Lower leg skin (tissue), 4 donors: ENCODE data around the gene BTC. TPM values are rescaled to one million over a fixed set of nuclear protein-coding genes. Genes with fewer than 3 reads are reported as not detected.

Experiments
- DNase-seq, 2 donors: peaks; one replicate each; pipeline ENCODE4 v3.0.0-alpha.2; 2019; ENCODE audit warnings: low spot score in 2 of 2
- H3K4me3 ChIP-seq: fragments of 200-600 bp; sonication (generic); 2 replicates; pipeline ENCODE4 v1.5.1; 2017; ENCODE audit warnings: mild to moderate bottlenecking, low read depth; ENCODE audit not compliant: poor library complexity, severe bottlenecking
- POLR2A ChIP-seq, 2 donors: fragments of 450-650 bp; IDR thresholded peaks; one replicate each; pipeline ENCODE4 v1.6.1; 2016 to 2017; ENCODE audit warnings: antibody characterized with exemption in 2 of 2, mild to moderate bottlenecking in 1 of 2, moderate library complexity in 1 of 2
- WGBS, 2 donors: methylation state at CpG; one replicate each; pipeline ENCODE4 v1.1.5; 2018; 5-methylcytosine and 5-hydroxymethylcytosine counted together
- intact Hi-C: fragments of 100-400 bp; cut with DNase I; formaldehyde crosslinking; loops from one replicate; pipeline ENCODE4 v1.15.0; 2023; ENCODE audit warnings: low total_unique reads
- total RNA-seq, 4 donors: library from RNA; depleted of rRNA; stranded (reverse); fragments of >200 nt; gene quantifications; one replicate each; pipeline ENCODE4 v1.1.0, GENCODE V29; 2016
- TF ChIP-seq, protein P1 (sequence below), 3 donors: fragments of 450-650 bp; IDR thresholded peaks; one replicate each; pipeline ENCODE4 v1.5.1; 2016; ENCODE audit warnings: antibody characterized with exemption in 3 of 3, mild to moderate bottlenecking in 3 of 3, moderate library complexity in 2 of 3

Gene BTC
- total RNA-seq, 4 donors from 2014 or later: 35.7 to 99.6 (median 54.9) TPM

GRCh38 chr4:74757136-74757535 is 37.2 kb downstream of the BTC start:
- TF ChIP-seq, protein P1, sequence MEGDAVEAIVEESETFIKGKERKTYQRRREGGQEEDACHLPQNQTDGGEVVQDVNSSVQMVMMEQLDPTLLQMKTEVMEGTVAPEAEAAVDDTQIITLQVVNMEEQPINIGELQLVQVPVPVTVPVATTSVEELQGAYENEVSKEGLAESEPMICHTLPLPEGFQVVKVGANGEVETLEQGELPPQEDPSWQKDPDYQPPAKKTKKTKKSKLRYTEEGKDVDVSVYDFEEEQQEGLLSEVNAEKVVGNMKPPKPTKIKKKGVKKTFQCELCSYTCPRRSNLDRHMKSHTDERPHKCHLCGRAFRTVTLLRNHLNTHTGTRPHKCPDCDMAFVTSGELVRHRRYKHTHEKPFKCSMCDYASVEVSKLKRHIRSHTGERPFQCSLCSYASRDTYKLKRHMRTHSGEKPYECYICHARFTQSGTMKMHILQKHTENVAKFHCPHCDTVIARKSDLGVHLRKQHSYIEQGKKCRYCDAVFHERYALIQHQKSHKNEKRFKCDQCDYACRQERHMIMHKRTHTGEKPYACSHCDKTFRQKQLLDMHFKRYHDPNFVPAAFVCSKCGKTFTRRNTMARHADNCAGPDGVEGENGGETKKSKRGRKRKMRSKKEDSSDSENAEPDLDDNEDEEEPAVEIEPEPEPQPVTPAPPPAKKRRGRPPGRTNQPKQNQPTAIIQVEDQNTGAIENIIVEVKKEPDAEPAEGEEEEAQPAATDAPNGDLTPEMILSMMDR (IDR thresholded peaks at IDR 0.05): no peak
- no peak for TF ChIP-seq POLR2A (IDR thresholded peaks at IDR 0.05)

GRCh38 chr4:74755486-74755885 is 38.8 kb downstream of the BTC start:
- TF ChIP-seq POLR2A (IDR thresholded peaks at IDR 0.05): no peak
- TF ChIP-seq, protein P1 (IDR thresholded peaks at IDR 0.05): no peak
- 71 to 78% methylated on average over 7 of the region's 7 CpGs for WGBS, 2 donors
- intact Hi-C loops: no loop called here
- H3K4me3 ChIP-seq: no peak overlapping the region
- no peak for DNase-seq

More at GRCh38 chr4:74757136-74757535, 37.2 kb downstream of the BTC start:
- DNase-seq: no peak
- H3K4me3 ChIP-seq: no peak overlapping the region
- intact Hi-C loops: no loop called here

- TF ChIP-seq, protein P1 (IDR thresholded peaks at IDR 0.05): no peak
- TF ChIP-seq POLR2A (IDR thresholded peaks at IDR 0.05): no peak
- DNase-seq: no peak
- intact Hi-C loops: no loop called here
- no peak overlapping the region for H3K4me3 ChIP-seq
Measured at GRCh38 chr4:74754218-74754617, 40.1 kb downstream of the BTC start.

- no peak overlapping the region for H3K4me3 ChIP-seq
- TF ChIP-seq, protein P1 (IDR thresholded peaks at IDR 0.05): no peak
- TF ChIP-seq POLR2A (IDR thresholded peaks at IDR 0.05): no peak
- intact Hi-C loops: no loop called here
- DNase-seq: no peak
Measured at GRCh38 chr4:74752798-74753197, 41.5 kb downstream of the BTC start.

DNA sequence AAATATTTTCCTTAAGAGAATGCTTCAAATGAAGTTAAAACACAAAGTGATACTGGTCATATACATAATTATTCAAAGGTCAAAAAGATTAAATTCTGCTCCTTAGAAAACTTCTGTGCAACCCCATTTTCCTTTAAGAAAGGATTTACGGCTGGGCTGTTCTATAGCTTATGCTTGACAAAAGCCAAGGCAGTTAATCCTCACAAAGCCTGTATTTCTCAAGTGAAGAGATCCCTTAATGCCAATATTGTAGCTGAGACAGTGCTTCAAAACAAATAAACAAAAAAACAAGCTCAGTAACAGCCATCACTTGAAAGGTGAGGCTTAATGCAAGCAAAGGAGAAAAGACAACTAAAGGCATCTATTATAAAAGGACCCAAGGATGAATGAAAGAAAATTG is 42.5 kb downstream of the BTC start:
- WGBS, 2 donors: 76 to 96% methylated on average over 1 of the region's 1 CpG
- intact Hi-C loops: no loop called here
- DNase-seq: no peak
- no peak overlapping the region for H3K4me3 ChIP-seq
- TF ChIP-seq, protein P1 (IDR thresholded peaks at IDR 0.05): no peak
- TF ChIP-seq POLR2A (IDR thresholded peaks at IDR 0.05): no peak

GRCh38 chr4:74751247-74751646 is 43.1 kb downstream of the BTC start:
- no peak overlapping the region for H3K4me3 ChIP-seq
- intact Hi-C loops: no loop called here
- TF ChIP-seq, protein P1 (IDR thresholded peaks at IDR 0.05): no peak
- no peak for TF ChIP-seq POLR2A (IDR thresholded peaks at IDR 0.05)
- WGBS, 2 donors: 53 to 60% methylated on average over 5 of the region's 5 CpGs
- DNase-seq: no peak
